HG02763 (cell line): ENCODE results near the gene MPP2.
"Not testable (repeated sequence)": the region's sequence is repeated elsewhere in the genome, so short reads cannot be mapped to it uniquely, and the experiment has no call there.

Source experiments
- ATAC-seq: cut with Tn5 transposase; IDR thresholded peaks from one replicate; pipeline ENCODE4 v1.9.1; 2021; ENCODE audit warnings: mild to moderate bottlenecking, moderate library complexity; ENCODE audit not compliant: unreplicated experiment

Gene MPP2

GRCh38 chr17:43907425-43907981 lies at the start of gene MPP2:
Gene MPP2 (minus strand): TSS chr17:43907536. CDS start chr17:43904460, 3,076 bp downstream.
- no peak for ATAC-seq

- ATAC-seq, result no peak
These were observed 48.9 kb upstream of the MPP2 start for GRCh38 chr17:43956222-43956621.

GRCh38 chr17:43953746-43954145 lies 46.4 kb upstream of the MPP2 start, which contains the start of gene PYY:
Gene PYY (minus strand): TSS chr17:43953940. CDS start chr17:43953483, 457 bp downstream.
- no peak for ATAC-seq

GRCh38 chr17:43952724-43953666 lies 45.7 kb upstream of the MPP2 start:
- ATAC-seq, result no peak

GRCh38 chr17:43952351-43952723 lies 45.0 kb upstream of the MPP2 start:
- no peak for ATAC-seq

GRCh38 chr17:43951750-43952149 lies 44.4 kb upstream of the MPP2 start:
- ATAC-seq, result no peak

- no peak for ATAC-seq
These were observed 43.2 kb upstream of the MPP2 start for GRCh38 chr17:43950554-43950953.

GRCh38 chr17:43949781-43950180 lies 42.4 kb upstream of the MPP2 start:
- ATAC-seq, result no peak

GRCh38 chr17:43946781-43947180 lies 39.4 kb upstream of the MPP2 start:
- no peak for ATAC-seq

- ATAC-seq, result no peak
These were observed 37.9 kb upstream of the MPP2 start for GRCh38 chr17:43945074-43945829.

- ATAC-seq, result no peak
These were observed 34.8 kb upstream of the MPP2 start, which contains the start of gene PPY for GRCh38 chr17:43942051-43942685. Gene PPY (minus strand): TSS chr17:43942476. CDS start chr17:43941654, 822 bp downstream.

GRCh38 chr17:43940630-43941029 lies 33.3 kb upstream of the MPP2 start:
- ATAC-seq, result no peak

GRCh38 chr17:43939886-43940285 lies 32.5 kb upstream of the MPP2 start:
- ATAC-seq, result no peak

GRCh38 chr17:43939452-43939851 lies 32.1 kb upstream of the MPP2 start:
- not testable (repeated sequence) for ATAC-seq

GRCh38 chr17:43938838-43939182 lies 31.5 kb upstream of the MPP2 start:
- no peak for ATAC-seq

GRCh38 chr17:43936434-43936833 lies 29.1 kb upstream of the MPP2 start:
- ATAC-seq, result no peak

GRCh38 chr17:43935926-43936261 lies 28.6 kb upstream of the MPP2 start:
- no peak for ATAC-seq

- ATAC-seq, result no peak
These were observed 28.0 kb upstream of the MPP2 start for GRCh38 chr17:43935204-43935925.

GRCh38 chr17:43932923-43933322 lies 25.6 kb upstream of the MPP2 start:
- no peak for ATAC-seq

- ATAC-seq, result no peak
These were observed 25.0 kb upstream of the MPP2 start for GRCh38 chr17:43932357-43932756.
